Fibroblast of skin of left quadriceps (primary cell): ENCODE results near the gene SHISA5.
"Not testable (repeated sequence)": the region's sequence is repeated elsewhere in the genome, so short reads cannot be mapped to it uniquely, and the experiment has no call there.

ENCODE experiments used
- DNase-seq, 2 experiments: peaks; one replicate each; pipeline ENCODE4 v3.0.0-alpha.2; 2013; ENCODE audit warnings: low read depth in 2 of 2

Gene SHISA5, protein sequence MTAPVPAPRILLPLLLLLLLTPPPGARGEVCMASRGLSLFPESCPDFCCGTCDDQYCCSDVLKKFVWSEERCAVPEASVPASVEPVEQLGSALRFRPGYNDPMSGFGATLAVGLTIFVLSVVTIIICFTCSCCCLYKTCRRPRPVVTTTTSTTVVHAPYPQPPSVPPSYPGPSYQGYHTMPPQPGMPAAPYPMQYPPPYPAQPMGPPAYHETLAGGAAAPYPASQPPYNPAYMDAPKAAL

DNA sequence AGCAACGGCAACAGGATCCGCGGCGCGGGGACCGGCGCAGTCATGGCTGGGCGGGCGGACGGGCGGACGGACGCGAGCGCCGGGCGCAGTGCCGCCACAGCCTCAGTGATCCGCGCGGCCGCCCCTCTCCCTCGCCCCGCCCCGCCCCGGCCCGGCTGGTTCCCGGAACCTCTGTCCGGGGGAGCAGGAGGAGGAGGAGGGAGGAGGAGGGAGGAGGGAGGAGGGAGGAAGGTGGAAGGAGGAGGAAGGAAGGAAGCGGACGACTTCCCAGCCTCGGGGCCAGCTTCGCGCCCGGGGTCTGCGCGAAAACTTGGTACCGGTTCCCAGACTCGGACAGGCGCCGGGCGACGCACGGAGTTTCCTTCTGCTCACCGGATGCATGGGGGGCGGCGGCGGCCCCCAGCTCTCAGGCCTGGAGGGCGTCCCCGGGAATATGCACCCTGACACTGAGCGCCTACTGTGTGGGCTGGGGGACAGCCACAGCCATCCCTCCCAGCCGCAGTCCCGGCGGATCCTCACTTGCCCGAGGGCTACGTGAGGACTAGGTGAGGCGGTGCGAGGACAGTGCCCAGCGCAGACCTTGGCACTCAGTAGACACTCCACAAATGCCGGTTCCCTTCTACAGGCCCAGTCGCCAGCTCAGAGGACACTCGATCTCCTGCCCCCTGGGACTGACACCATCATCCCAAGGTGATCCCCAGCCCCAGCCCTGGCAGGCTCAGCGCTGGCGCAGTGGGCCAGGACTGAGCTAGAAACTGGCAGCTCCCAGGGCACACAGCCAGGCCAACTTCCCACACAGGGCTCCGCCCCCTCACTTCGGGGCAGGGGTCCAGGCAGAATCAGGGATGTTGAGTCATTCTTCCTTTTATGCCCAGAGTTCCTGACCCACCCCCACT lies at the start of gene SHISA5:
SHISA5 (minus strand) TSS at position 124 of the 896 bp plus-strand sequence; CDS start at position 44, 80 bp downstream.
- DNase-seq = peak; percentile 32 to 47

DNA sequence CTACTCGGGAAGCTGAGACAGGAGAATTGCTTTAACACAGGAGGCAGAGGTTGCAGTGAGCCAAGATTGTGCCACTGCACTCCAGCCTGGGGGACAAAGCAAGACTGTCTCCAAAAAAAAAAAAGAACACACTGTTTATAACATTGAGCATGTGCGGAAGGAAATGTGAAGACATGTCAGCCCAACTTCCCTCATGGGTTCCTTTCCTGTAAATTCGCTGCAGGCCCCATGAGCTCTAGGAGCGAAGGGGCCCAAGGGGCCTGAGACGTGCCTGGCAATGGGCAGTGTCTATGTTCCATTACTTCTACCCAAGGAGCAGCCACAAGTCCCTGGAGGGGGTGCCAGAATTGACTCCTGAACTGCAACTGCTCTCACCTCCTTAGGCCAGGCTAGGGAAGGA lies 49.4 kb upstream of the SHISA5 start:
- no peak for DNase-seq

DNA sequence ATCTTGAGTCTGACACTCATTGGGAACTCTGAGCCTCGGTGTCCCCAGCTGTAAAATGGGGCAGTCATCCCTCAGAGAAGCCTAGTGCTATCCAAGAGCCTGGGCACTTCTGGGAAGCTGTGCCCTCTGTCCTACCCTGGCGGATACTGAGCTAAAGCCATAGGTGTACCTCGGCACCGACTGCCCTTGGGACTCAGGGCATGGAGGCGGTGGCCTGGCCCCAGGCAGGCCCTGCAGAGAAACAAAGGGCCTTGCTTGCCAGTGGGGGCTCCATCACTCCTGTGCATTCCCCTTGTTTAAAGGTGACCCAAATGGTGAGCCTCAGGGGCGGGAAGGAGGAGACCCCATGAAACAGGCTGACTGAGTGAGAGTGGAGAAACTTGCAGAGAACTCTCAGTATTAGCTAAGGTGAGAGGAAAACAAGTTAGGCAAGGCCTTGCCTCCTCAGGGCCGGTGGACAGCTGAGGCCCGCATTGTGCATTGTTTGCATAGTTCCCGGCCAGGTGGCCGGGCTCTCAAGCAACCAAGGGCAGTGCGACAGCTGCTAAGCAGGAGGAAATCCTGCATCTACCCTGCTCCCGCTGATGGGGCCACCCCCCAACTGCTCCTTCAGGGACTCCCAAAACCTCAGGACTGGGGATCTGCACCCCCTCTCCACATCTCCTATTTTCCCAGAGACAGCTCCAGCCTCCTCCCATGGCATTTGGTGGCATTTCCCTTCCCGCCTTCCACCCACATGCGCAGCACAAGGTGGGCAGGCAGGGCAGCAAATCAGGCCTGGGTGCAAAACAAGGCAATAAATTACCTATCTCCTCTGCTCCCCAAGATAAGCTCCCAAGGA lies 48.4 kb upstream of the SHISA5 start:
- DNase-seq = no peak

DNA sequence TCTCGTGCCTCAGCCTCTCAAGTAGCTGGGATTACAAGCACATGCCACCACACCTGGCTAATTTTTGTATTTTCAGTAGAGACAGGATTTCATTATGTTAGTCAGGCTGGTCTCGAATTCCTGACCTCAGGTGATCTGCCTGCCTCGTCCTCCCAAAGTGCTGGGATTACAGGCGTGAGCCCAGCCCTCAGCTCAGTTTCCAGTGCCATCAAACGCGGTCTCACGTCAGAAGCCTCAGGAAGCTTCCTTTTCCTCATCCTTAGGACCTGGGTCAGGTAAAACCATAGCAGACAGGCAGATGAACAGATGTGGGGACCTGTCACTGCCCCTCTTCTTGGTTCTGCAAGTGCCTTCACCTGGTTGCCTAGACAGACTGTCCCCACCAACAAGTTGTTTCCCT lies 47.7 kb upstream of the SHISA5 start:
- not testable (repeated sequence) for DNase-seq

DNA sequence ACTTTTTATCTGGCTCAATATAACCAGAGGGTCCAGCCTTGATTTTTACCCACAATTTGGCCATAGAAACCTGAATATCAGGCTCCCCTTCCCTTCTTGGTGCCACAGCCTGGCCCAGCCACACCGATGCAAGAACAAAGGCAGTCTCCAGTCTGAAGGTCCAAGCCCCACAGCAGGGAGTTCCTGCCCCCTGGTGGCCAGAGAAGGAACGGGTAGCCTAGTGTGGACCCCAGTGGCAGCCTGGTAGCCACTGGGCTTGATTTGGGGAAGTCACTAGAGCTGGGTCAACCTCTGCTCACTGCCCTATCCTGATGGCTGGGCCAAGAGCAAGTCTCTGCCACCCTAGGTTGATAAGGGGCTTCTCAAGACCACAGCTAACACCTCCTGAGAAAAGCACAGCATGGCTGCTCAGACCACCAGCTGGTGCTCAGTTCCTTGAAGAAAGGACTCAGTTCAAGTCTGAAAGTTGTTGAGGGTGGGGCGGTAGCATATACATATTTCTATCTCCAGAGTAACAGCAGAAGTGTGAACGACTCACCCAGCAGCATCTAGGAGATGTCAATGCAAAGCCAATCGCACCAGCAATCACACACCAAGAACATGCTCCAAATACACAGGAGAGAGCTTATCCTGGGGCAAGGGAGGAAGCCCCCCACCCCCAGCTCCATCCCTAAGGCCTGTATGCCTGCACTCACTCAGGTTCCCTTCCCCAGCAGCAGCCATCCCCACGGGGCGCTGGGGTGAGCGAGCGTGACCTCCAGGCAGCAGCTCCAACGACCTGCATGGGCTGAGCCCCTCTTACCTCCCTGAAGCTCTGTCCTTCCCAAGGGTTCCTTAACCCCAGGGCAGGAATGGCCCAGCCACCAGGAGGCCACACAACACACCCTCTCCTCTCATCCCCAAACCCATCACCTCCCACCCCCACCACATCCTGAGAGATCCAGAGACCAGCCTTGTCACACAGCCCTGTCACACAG lies 45.0 kb upstream of the SHISA5 start:
- DNase-seq = peak; percentile 37 to 40

DNA sequence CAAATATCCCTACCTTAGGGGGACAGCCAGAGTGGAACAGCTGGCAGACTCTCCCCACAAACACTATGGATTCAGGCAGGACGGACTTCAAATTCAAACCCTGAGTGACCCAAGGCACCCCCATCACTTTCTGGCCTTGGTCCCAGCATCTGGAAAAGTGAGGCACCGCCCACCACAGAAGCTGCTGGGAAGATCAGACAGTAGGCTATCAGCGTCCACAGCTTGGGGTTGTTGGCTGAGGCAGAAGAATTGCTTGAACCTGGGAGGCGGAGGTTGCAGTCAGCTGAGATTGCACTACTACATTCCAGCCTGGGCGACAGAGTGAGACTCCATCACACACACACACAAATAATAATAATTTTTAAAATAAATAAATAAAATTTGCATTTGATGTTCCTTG lies 44.2 kb upstream of the SHISA5 start:
- DNase-seq = no peak

DNA sequence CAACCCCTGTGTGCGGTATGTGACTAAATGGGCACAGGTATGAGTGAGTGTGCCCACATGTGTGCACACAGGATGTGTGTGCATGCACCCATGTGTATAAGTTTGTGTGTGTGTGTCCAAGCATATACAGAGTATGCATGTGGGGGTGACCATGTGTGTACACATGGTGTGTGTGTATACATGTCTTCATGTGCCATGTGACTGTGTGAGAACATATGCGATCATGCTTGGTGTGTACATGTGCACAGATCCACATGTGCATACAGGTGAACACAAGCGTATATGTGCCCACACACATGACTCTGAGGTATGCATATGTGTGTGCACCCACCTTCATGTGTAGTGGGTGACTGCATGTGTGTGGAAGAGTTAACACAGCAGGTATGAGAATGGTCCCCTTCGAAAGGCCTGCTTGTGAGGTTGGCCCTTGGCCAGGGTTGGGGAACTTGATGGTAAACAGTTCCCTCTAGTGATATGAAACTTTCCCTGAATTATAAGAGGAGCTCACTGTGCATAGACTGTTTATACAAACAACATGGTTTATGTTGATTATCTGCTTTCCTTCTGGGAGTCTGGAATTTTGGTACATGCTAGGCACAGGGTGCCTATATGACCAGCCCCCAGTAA lies 42.3 kb upstream of the SHISA5 start:
- no peak for DNase-seq

DNA sequence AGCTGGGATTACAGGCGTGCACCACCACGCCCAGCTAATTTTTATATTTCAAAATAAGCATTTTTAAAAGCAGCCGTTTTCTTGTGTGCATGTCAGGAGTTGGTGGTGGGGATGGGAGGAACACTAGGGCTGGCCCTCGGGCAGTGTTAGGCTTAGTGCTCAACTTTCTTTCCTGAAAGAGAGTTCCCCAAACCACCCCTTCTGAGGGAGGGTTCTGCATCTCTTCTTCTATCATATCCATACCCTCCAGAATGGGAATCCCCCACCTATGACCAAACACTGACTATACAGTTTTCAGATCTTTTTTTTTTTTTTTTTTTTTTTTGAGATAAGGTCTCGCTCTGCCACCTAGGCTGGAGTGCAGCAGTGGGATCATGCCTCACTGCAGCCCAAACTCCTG lies 40.2 kb upstream of the SHISA5 start:
- DNase-seq = no peak

DNA sequence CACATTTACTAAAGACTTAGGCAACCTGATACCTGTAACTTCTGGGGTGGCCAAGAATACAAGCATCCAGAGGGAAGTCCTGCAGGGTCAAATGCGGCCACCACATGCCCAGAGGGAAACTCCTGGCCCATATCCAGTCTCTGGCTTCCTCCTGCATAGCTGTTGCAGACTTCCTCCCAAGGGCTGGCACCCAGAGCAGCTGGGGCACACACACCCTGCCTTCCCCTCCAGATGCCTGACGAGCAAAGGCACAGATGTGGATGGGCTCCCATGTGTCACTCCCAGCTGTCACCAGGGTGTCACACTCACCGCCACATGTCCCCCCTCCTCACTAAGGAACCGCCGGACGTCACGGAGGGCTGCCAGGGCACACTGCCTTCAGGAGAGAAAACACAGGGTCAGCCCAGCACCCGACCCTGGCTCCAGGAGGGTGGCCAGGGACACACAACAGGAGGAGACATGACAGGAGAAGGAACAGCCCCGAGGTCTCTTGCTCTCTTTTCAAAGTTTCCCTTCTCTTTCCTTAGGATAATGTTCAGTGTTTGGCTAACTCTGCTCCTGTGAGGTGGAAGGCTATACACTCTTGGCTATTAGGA lies 39.4 kb upstream of the SHISA5 start:
- no peak for DNase-seq

DNA sequence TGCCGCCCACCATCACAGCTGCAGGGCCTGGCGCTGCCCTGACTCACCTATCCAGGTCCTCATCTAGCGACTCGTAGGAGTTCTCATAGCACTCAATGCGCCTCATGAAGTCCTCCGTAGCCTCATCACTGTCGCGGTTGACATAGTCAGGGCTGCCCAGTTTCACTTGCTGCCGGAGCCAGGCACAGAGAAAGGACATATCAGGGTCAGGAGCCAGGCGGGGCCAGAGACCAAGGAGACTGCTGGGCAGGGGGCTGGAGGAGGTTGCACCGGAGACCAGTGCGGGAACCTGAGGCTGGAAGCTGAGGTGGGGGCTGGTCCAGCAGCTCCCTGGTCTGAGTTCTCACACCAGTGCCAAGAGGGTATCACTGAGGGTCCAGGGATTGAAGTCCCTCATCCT lies 34.5 kb upstream of the SHISA5 start:
- DNase-seq = no peak

DNA sequence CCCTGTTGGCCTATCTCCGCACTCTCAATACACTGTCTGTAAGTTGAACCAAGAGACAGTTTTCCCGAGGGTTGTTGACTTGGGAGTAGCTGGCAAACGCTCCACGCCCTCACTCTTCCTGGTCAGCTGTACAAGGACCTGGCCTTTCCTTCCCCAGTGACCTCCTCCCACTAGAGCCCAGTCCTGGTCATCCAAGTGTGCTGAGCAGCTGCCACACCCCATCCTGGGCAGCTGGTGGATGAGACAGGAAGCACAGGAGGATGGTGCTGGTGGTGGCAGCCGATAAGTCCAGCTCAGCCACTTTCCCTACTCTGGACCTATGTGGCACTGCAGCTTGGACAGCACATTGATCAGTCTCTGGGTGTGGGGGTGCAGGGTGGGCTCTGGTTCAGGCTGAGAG lies 32.8 kb upstream of the SHISA5 start:
- no peak for DNase-seq

DNA sequence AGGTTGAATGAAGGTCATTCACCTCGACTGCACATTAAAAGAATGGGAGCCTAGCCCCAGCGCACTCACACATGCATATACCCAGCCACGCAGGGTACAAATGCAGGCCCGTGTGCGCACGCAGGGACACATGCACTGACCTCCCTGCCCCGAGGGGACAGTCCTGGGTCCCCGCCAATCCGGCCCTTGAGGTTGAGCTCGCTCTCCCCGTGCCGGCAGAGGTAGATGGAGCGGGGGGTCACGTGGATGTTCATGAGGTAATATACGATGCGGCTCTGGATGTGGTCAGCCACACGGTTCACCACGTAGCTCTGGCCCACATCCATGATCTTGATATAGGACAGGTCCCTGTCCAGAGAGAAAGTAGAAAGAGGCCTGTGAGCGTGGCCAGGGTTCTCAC lies 32.1 kb upstream of the SHISA5 start:
- DNase-seq = no peak

DNA sequence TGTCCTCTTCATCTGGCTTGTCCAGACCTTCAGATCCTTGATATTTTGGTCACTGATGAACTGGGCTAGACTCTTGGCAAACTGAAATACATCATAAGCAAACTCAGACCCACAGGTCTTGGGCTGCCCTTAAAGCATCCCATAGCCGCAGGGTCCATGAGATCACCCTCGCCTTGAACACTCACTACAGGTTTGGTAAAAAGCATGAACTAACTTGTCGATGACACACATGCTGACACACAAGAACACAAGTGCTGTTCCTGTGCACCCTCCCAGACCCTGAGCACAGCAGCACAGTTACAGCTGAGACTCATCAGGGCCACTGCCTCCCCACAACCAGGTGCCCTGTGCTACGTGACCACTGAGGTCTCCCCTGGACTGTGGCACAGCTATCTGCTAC lies 31.6 kb upstream of the SHISA5 start:
- DNase-seq = no peak

DNA sequence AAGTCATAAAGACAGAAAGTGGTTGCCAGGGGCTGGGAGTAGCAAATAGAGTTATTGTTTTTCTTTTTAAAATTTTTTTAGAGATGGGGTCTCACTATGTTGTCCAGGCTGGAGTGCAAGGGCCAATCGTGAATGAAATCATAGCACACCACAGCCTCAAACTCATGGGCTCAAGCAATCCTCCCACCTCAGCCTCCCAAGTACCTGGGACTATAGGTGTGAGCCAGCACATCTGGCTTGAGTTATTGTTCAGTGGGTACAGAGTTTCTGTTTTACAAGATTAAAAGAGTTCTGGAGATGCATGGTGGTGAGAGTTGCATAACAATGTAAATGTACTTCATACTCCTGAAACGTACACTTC lies 29.0 kb upstream of the SHISA5 start:
- no peak for DNase-seq

DNA sequence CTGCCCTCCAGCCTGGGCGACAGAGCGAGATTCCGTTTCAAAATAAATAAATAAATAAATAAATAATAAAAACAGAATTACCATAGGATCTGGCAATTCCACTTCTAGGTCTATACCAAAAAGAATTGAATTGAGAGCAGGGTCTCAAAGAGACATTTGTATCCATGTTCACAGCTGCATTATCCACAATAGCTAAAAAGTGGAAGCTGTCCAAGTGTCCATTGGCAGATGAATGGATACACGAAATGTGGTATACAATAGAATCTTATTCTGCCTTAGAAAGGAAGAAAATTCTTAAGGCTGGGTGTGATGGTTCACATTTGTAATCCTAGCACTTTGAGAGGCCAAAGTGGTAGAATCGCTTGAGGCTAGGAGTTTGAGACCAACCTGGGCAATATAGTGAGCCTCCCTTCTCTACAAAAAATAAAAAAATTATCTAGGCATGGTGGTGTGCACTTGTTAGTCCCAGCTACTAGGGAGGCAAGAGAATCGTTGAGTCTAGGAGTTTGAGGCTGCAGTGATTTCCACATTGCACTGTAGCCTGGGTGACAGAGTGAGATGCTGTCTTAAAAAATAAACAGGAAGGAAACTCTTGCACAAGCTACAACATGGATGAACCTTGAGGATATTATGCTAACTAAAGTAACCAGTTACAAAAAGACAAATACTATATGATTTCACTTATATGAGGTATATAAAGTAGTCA lies 28.4 kb upstream of the SHISA5 start:
- no peak for DNase-seq

DNA sequence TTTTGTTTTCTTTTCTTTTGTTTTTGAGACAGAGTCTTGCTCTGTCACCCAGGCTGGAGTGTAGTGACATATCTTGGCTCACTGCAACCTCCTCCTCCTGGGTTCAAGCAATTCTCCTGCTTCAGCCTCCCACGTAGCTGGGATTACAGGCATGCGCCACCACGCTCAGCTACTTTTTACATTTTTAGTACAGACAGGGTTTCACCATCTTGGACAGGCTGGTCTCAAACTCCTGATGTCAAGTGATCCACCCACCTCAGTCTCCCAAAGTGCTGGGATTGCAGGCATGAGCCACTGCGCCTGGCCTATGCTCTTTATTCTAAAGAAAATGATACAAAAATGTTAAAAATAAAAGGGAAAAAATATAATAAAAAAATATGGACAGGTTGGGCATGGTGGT lies 26.7 kb upstream of the SHISA5 start:
- DNase-seq = not testable (repeated sequence)

DNA sequence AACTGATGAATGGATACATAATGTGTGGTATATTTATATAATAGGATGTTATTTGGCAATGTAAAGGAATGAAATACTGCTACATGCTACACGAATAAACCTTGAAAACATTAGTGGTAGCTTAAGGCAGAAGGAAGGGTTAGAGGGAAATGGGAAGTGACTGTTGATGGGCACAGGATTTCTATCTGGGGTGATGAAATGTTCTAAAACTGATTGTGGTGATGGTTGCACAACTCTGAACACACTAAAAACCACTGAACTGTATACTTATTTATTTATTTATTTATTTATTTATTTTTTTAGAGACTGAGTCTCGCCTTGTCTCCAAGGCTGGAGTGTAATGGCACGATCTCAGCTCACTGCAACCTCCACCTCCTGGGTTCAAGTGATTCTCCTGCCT lies 24.8 kb upstream of the SHISA5 start:
- no peak for DNase-seq

DNA sequence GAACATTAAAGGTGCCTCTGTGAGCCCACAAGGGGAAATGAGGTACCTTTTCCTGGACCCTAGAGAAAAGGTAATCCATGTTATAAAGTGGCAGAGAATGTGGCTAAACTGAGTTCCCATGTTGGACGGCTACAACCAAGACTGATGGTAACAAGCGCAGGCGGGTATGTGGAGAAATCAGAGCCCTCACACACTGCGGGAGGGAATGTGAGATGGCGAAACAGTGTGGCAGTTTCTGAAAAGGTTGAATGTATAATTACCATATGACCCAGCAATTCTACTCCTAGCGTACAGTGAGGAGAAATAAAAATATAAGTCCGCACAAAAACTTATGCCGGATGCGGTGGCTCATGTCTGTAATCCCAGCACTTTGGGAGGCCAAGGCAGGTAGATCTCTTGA lies 24.1 kb upstream of the SHISA5 start:
- DNase-seq = no peak

DNA sequence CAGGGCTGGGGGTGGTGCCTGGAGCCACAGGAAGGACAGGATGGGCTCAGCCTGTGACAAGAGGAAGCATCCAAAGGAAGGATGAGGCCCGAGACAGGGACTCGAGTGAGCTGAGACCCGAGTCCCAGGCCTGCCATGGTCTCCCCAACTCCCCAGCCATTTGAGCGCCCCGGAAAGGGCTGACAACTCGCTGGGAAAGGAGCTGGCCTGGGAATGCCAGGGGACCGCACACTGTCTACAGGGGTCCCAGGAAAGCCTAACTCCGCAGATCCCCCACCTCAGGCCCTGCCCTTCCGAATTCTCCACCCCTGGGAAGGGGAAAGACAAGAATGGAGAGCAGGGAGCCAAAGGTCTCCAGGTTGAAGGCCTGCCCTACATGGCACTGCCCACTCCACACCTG lies 21.0 kb upstream of the SHISA5 start:
- no peak for DNase-seq

DNA sequence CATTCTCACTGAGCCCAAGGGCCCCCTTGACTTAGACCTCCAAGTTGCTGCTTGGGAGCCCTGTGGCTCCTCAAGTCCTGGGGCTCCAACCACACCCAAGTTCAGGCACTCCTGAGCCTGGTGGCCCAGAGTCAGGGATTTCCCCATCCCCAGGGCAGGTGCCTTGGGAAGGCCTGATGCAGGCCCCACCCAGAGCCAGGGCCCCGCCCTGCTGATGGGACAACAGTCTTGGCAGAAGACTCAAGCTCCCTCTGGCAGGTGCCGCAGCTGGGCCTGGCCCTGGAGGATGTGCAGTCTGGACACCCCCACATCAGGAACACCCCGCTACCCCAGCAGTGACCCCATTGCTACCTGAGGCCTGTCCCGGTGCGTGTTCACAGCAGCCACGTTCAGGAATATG lies 17.7 kb upstream of the SHISA5 start:
- DNase-seq = no peak
